Esophagus muscularis mucosa (tissue), 3 donors: ENCODE results near the gene LRMDA.

Source experiments
- CTCF ChIP-seq, 3 experiments: fragments of 200-600 bp in 2 of 3; fragments of 450-650 bp in 1 of 3; sonication (generic) in 2 of 3; IDR thresholded peaks; one replicate each; pipeline ENCODE4 v1.5.1; 2017 to 2019; ENCODE audit warnings: antibody characterized with exemption in 3 of 3, mild to moderate bottlenecking in 2 of 3, moderate library complexity in 1 of 3
- POLR2A ChIP-seq: fragments of 450-650 bp; IDR thresholded peaks from one replicate; pipeline ENCODE4 v1.6.1; 2017; ENCODE audit warnings: antibody characterized with exemption, moderate library complexity, mild to moderate bottlenecking, low read depth

GRCh38 chr10:76299501-76299900 is 868.1 kb downstream of the LRMDA start:
- TF ChIP-seq CTCF (IDR thresholded peaks at IDR 0.05) (no peak), POLR2A (no peak)
